Astrocyte (in vitro differentiated cells and primary cell): ENCODE results near the gene ERC1.

ENCODE experiments used
- CTCF ChIP-seq: IDR thresholded peaks from 2 replicates; pipeline ENCODE4 v1.5.1; 2011; ENCODE audit warnings: low read depth, mild to moderate bottlenecking, inconsistent platforms, low read length, moderate library complexity; ENCODE audit not compliant: insufficient read depth
- EZH2 ChIP-seq: IDR thresholded peaks from 2 replicates; pipeline ENCODE4 v1.6.1; 2012; ENCODE audit warnings: mild to moderate bottlenecking, low read length, inconsistent platforms; ENCODE audit not compliant: insufficient read depth

GRCh38 chr12:966724-967123 is 24.3 kb upstream of the ERC1 start:
- TF ChIP-seq EZH2 (no peak), CTCF (no peak)
